Endodermal cell (in vitro differentiated cells): ENCODE results near the gene SYNDIG1. TPM values are rescaled to one million over a fixed set of nuclear protein-coding genes. Genes with fewer than 3 reads are reported as not detected.

Source experiments
- DNase-seq: peaks from one replicate; pipeline ENCODE4 v3.0.0-alpha.2; 2017
- H3K27ac ChIP-seq: 2 replicates; pipeline ENCODE4 v1.5.1; 2013; ENCODE audit warnings: mild to moderate bottlenecking, low read depth, low read length, moderate library complexity
- H3K27me3 ChIP-seq: 2 replicates; pipeline ENCODE4 v1.6.1; 2013; ENCODE audit warnings: mild to moderate bottlenecking, low read length, moderate library complexity; ENCODE audit not compliant: insufficient read depth, control insufficient read depth, poor library complexity, severe bottlenecking
- H3K36me3 ChIP-seq: 2 replicates; pipeline ENCODE4 v1.7.0; 2013; ENCODE audit warnings: mild to moderate bottlenecking, low read length, moderate library complexity; ENCODE audit not compliant: control insufficient read depth, insufficient read depth
- H3K4me1 ChIP-seq: one replicate; pipeline ENCODE4 v1.7.0; 2013; ENCODE audit warnings: low read length; ENCODE audit not compliant: control insufficient read depth, insufficient read depth
- H3K4me3 ChIP-seq: 2 replicates; pipeline ENCODE4 v1.5.1; 2013; ENCODE audit warnings: mild to moderate bottlenecking, low read length, moderate library complexity
- H3K9ac ChIP-seq: 2 replicates; pipeline ENCODE4 v1.6.1; 2013; ENCODE audit warnings: mild to moderate bottlenecking, low read length, moderate library complexity; ENCODE audit not compliant: poor library complexity, severe bottlenecking; ENCODE audit errors: extremely low read depth
- H3K9me3 ChIP-seq: 2 replicates; pipeline ENCODE4 v1.6.1; 2013; ENCODE audit warnings: mild to moderate bottlenecking, low read length, moderate library complexity; ENCODE audit not compliant: control insufficient read depth
- H3K27ac Mint-ChIP-seq: 2 replicates; pipeline ENCODE4 v1.8.0; 2020; ENCODE audit warnings: mixed read lengths
- H3K27me3 Mint-ChIP-seq: 2 replicates; pipeline ENCODE4 v1.8.0; 2021; ENCODE audit warnings: mild to moderate bottlenecking, mixed read lengths; ENCODE audit not compliant: insufficient read depth
- H3K36me3 Mint-ChIP-seq: 2 replicates; pipeline ENCODE4 v1.8.0; 2020; ENCODE audit warnings: low read depth, mixed read lengths
- H3K4me1 Mint-ChIP-seq: 2 replicates; pipeline ENCODE4 v1.8.0; 2020; ENCODE audit warnings: mixed read lengths
- H3K4me3 Mint-ChIP-seq: 2 replicates; pipeline ENCODE4 v1.8.0; 2020; ENCODE audit warnings: mild to moderate bottlenecking, moderate library complexity, mixed read lengths
- H3K9me3 Mint-ChIP-seq: 2 replicates; pipeline ENCODE4 v1.8.0; 2020; ENCODE audit warnings: mild to moderate bottlenecking, mixed read lengths
- CTCF ChIP-seq: fragments of 200-600 bp; sonication (generic); conservative IDR thresholded peaks from 2 replicates; pipeline ENCODE4 v1.5.0; 2021; ENCODE audit warnings: antibody characterized with exemption, mild to moderate bottlenecking
- WGBS, 2 experiments: methylation state at CpG; one replicate each; pipeline versions ENCODE4 v1.1.5 to v1.1.7; 2013; ENCODE audit warnings: missing lambda C conversion rate in 2 of 2, mixed read lengths in 1 of 2; ENCODE audit not compliant: insufficient coverage in 1 of 2, insufficient read length in 1 of 2; 5-methylcytosine and 5-hydroxymethylcytosine counted together
- total RNA-seq, 2 donors: library from RNA; stranded (reverse); fragmentation: NEBNext Ultra II Directional in 1 of 2; extraction: Animal tissue kit (Norgen Biotek cat#: 25700) in 1 of 2; gene quantifications; 2 replicates in 1 of 2; 3 replicates in 1 of 2; pipeline ENCODE4 v1.2.1, GENCODE V29; 2021

Gene SYNDIG1
- total RNA-seq, 2 donors from 2014 or later: 5.5 to 6.8 TPM

- no peak overlapping the region for H3K9ac ChIP-seq
- no peaks in the 10 kb centered on the region for H3K4me1 ChIP-seq
- H3K27ac ChIP-seq: no peak overlapping the region
- Mint-ChIP-seq H3K4me1 (no peaks in the 10 kb centered on the region), H3K4me3 (no peak overlapping the region), H3K27ac (no peak overlapping the region), H3K9me3 (no peaks in the 10 kb centered on the region), H3K36me3 (no peaks in the 10 kb centered on the region), H3K27me3 (peaks cover 6% of the 10 kb centered on the region)
- DNase-seq: no peak
- no peaks in the 10 kb centered on the region for H3K36me3 ChIP-seq
- no peak for TF ChIP-seq CTCF
- no peaks in the 10 kb centered on the region for H3K9me3 ChIP-seq
- no peak overlapping the region for H3K4me3 ChIP-seq
- WGBS, 2 experiments: 92 to 93% methylated on average over 5 to 7 of the region's 7 CpGs
- H3K27me3 ChIP-seq: no peaks in the 10 kb centered on the region
Measured at GRCh38 chr20:24572140-24572539, 102.7 kb downstream of the SYNDIG1 start.

GRCh38 chr20:24572862-24573261 lies 103.4 kb downstream of the SYNDIG1 start:
- no peaks in the 10 kb centered on the region for H3K4me1 Mint-ChIP-seq
- no peak for DNase-seq
- Histone ChIP-seq H3K36me3 (no peaks in the 10 kb centered on the region), H3K27me3 (no peaks in the 10 kb centered on the region), H3K4me1 (no peaks in the 10 kb centered on the region), H3K9ac (no peak overlapping the region), H3K9me3 (no peaks in the 10 kb centered on the region), H3K27ac (no peak overlapping the region), H3K4me3 (no peak overlapping the region)
- H3K27me3 Mint-ChIP-seq: peaks cover 2% of the 10 kb centered on the region
- no peaks in the 10 kb centered on the region for H3K36me3 Mint-ChIP-seq
- no peak overlapping the region for H3K4me3 Mint-ChIP-seq
- no peaks in the 10 kb centered on the region for H3K9me3 Mint-ChIP-seq
- no peak overlapping the region for H3K27ac Mint-ChIP-seq
- no peak for TF ChIP-seq CTCF
- WGBS, 2 experiments: 87 to 95% methylated on average over 3 to 5 of the region's 5 CpGs

- H3K27ac Mint-ChIP-seq: no peak overlapping the region
- H3K4me1 ChIP-seq: no peaks in the 10 kb centered on the region
- H3K4me3 ChIP-seq: no peak overlapping the region
- 94 to 95% methylated on average over 2 to 6 of the region's 6 CpGs for WGBS, 2 experiments
- no peaks in the 10 kb centered on the region for H3K9me3 Mint-ChIP-seq
- H3K27ac ChIP-seq: no peak overlapping the region
- H3K9ac ChIP-seq: no peak overlapping the region
- H3K36me3 Mint-ChIP-seq: no peaks in the 10 kb centered on the region
- no peaks in the 10 kb centered on the region for H3K27me3 Mint-ChIP-seq
- no peak for DNase-seq
- no peaks in the 10 kb centered on the region for H3K27me3 ChIP-seq
- no peaks in the 10 kb centered on the region for H3K36me3 ChIP-seq
- TF ChIP-seq CTCF: no peak
- no peak overlapping the region for H3K4me3 Mint-ChIP-seq
- no peaks in the 10 kb centered on the region for H3K4me1 Mint-ChIP-seq
- no peaks in the 10 kb centered on the region for H3K9me3 ChIP-seq
Measured at GRCh38 chr20:24573557-24573956, 104.1 kb downstream of the SYNDIG1 start.
